CD4-positive, alpha-beta memory T cell (primary cell): ENCODE measurements around the gene PATE3. TPM values are rescaled to one million over a fixed set of nuclear protein-coding genes. Genes with fewer than 3 reads are reported as not detected.

Experiments
- CTCF ChIA-PET: fragments of 350-600 bp; sonication (Branson Sonifier 250); formaldehyde crosslinking; loops from one replicate; lab custom pipeline; 2021; ENCODE audit warnings: inconsistent platforms; ENCODE audit not compliant: partially characterized antibody; lab: Charles Lee
- POLR2A ChIA-PET: fragments of 350-600 bp; sonication (Branson Sonifier 250); formaldehyde crosslinking; loops from one replicate; lab custom pipeline; 2021; ENCODE audit not compliant: partially characterized antibody; lab: Charles Lee
- DNase-seq, 5 donors: peaks; one replicate each; pipeline versions ENCODE4 v3.0.0 to v3.0.0-alpha.2; 2020 to 2022; ENCODE audit warnings: mixed read lengths in 1 of 5
- H3K27ac ChIP-seq: one replicate; pipeline ENCODE4 v1.7.0; 2013; ENCODE audit warnings: low read depth, low read length
- H3K27me3 ChIP-seq: 2 replicates; pipeline ENCODE4 v1.7.0; 2013; ENCODE audit warnings: mild to moderate bottlenecking, low read length, moderate library complexity; ENCODE audit not compliant: insufficient read depth
- H3K36me3 ChIP-seq: 2 replicates; pipeline ENCODE4 v1.7.0; 2013; ENCODE audit warnings: mild to moderate bottlenecking, low read length, moderate library complexity; ENCODE audit not compliant: insufficient read depth
- H3K4me1 ChIP-seq: 2 replicates; pipeline ENCODE4 v1.7.0; 2013; ENCODE audit warnings: mild to moderate bottlenecking, low read length, moderate library complexity; ENCODE audit not compliant: insufficient read depth
- H3K4me3 ChIP-seq, 2 donors: one replicate each; pipeline ENCODE4 v1.7.0; 2013; ENCODE audit warnings: low read length in 2 of 2, mild to moderate bottlenecking in 1 of 2
- H3K9me3 ChIP-seq, 2 donors: one replicate each; pipeline ENCODE4 v1.7.0; 2013; ENCODE audit warnings: low read length in 2 of 2, control low read depth in 1 of 2; ENCODE audit not compliant: control insufficient read depth in 1 of 2
- H3K27ac Mint-ChIP-seq, 7 donors: one replicate each; pipeline ENCODE4 v1.8.0; 2020 to 2021; ENCODE audit warnings: mixed read lengths in 7 of 7, mild to moderate bottlenecking in 6 of 7, inconsistent platforms in 3 of 7, moderate library complexity in 3 of 7
- H3K27me3 Mint-ChIP-seq, 2 donors: one replicate each; pipeline ENCODE4 v1.8.0; 2020 to 2021; ENCODE audit warnings: mixed read lengths in 2 of 2
- H3K36me3 Mint-ChIP-seq, 2 donors: one replicate each; pipeline ENCODE4 v1.8.0; 2020 to 2021; ENCODE audit warnings: mixed read lengths in 2 of 2, inconsistent platforms in 1 of 2, mild to moderate bottlenecking in 1 of 2
- H3K4me1 Mint-ChIP-seq, 4 donors: one replicate each; pipeline ENCODE4 v1.8.0; 2020 to 2021; ENCODE audit warnings: mixed read lengths in 4 of 4, mild to moderate bottlenecking in 1 of 4
- H3K4me3 Mint-ChIP-seq, 8 donors: one replicate each; pipeline ENCODE4 v1.8.0; 2020 to 2021; ENCODE audit warnings: mixed read lengths in 8 of 8, mild to moderate bottlenecking in 7 of 8, moderate library complexity in 6 of 8, inconsistent platforms in 3 of 8
- H3K9me3 Mint-ChIP-seq, 8 donors: one replicate each; pipeline ENCODE4 v1.8.0; 2020 to 2021; ENCODE audit warnings: mixed read lengths in 8 of 8, mild to moderate bottlenecking in 5 of 8, inconsistent platforms in 3 of 8, moderate library complexity in 1 of 8
- intact Hi-C: fragments of 100-400 bp; cut with micrococcal nuclease; formaldehyde crosslinking; loops from one replicate; pipeline ENCODE4 v1.15.1; 2023
- polyA plus RNA-seq, 2 donors: library from polyadenylated mRNA; unstranded; fragments of 300-500 nt; fragmentation: Illumina TruSeq; gene quantifications; one replicate each; pipeline ENCODE4 v1.2.3, GENCODE V29; 2021
- total RNA-seq, 2 experiments: library from RNA; stranded (reverse); gene quantifications; one replicate each; pipeline ENCODE4 v1.2.3, GENCODE V29; 2021

The PATE3 gene
- total and polyA plus RNA-seq, 4 experiments from 2014 or later = not detected

DNA sequence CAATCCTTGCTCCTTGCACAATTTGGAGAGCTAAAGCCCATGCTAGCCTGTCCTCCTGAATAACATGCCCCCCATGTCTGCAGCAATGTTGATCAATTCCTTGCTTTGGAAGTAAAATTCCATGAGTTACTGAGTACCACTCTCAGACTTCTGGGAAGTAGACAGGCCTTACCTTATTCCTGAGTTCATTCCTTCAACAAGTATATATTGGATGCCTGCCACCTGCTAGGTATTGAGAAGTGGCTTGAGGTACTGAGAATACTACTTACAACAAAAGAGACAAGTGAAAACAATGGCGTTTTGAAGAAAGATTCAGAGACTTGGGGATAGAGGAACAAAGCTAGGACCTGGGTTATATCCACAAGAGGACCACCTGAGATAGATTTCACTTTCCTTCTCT, 21.7 kb upstream of the PATE3 start:
- no peaks in the 10 kb centered on the region for H3K36me3 Mint-ChIP-seq
- no peaks in the 10 kb centered on the region for H3K36me3 ChIP-seq
- H3K9me3 Mint-ChIP-seq = peaks cover 0 to 3% (median 0%) of the 10 kb centered on the region in 8 donors
- H3K27ac ChIP-seq = no peak overlapping the region
- H3K4me1 ChIP-seq = no peaks in the 10 kb centered on the region
- no peak for DNase-seq
- peaks cover 0 to 2% (median 0%) of the 10 kb centered on the region in 4 donors for H3K4me1 Mint-ChIP-seq
- no peaks in the 10 kb centered on the region for H3K27me3 ChIP-seq
- H3K27me3 Mint-ChIP-seq = peaks cover 3 to 12% of the 10 kb centered on the region in 2 donors
- CTCF ChIA-PET = no interaction called here
- POLR2A ChIA-PET = no interaction called here
- intact Hi-C loops = no loop called here
- no peak overlapping the region for H3K27ac Mint-ChIP-seq
- H3K9me3 ChIP-seq = no peaks in the 10 kb centered on the region
- no peak overlapping the region for H3K4me3 Mint-ChIP-seq
- no peak overlapping the region for H3K4me3 ChIP-seq

- Histone ChIP-seq H3K27ac (no peak overlapping the region), H3K4me1 (no peaks in the 10 kb centered on the region), H3K9me3 (no peaks in the 10 kb centered on the region), H3K36me3 (no peaks in the 10 kb centered on the region), H3K4me3 (no peak overlapping the region), H3K27me3 (no peaks in the 10 kb centered on the region)
- peaks cover 0 to 2% (median 0%) of the 10 kb centered on the region in 4 donors for H3K4me1 Mint-ChIP-seq
- DNase-seq = no peak
- H3K36me3 Mint-ChIP-seq = no peaks in the 10 kb centered on the region
- H3K27me3 Mint-ChIP-seq = peaks cover 6 to 14% of the 10 kb centered on the region in 2 donors
- ChIA-PET POLR2A (no interaction called here), CTCF (no interaction called here)
- H3K9me3 Mint-ChIP-seq = peaks cover 0 to 2% (median 0%) of the 10 kb centered on the region in 8 donors
- no peak overlapping the region for H3K4me3 Mint-ChIP-seq
- intact Hi-C loops = no loop called here
- no peak overlapping the region for H3K27ac Mint-ChIP-seq
These were observed 19.4 kb upstream of the PATE3 start for GRCh38 chr11:125768336-125769046.

- ChIA-PET CTCF (no interaction called here), POLR2A (no interaction called here)
- Mint-ChIP-seq H3K4me3 (no peak overlapping the region), H3K27ac (no peak overlapping the region), H3K9me3 (peaks cover 0 to 2% (median 0%) of the 10 kb centered on the region in 8 donors), H3K36me3 (no peaks in the 10 kb centered on the region), H3K27me3 (peaks cover 6 to 11% of the 10 kb centered on the region in 2 donors), H3K4me1 (peaks cover 0 to 2% (median 0%) of the 10 kb centered on the region in 4 donors)
- no peak for DNase-seq
- Histone ChIP-seq H3K27me3 (no peaks in the 10 kb centered on the region), H3K4me1 (no peaks in the 10 kb centered on the region), H3K36me3 (no peaks in the 10 kb centered on the region), H3K4me3 (no peak overlapping the region), H3K9me3 (no peaks in the 10 kb centered on the region), H3K27ac (no peak overlapping the region)
- intact Hi-C loops = no loop called here
These were observed 17.3 kb upstream of the PATE3 start for GRCh38 chr11:125770583-125770982.

GRCh38 chr11:125772834-125773505, 15.0 kb upstream of the PATE3 start:
- DNase-seq = no peak
- H3K27me3 ChIP-seq = no peaks in the 10 kb centered on the region
- H3K4me1 Mint-ChIP-seq = peaks cover 0 to 2% (median 0%) of the 10 kb centered on the region in 4 donors
- H3K36me3 Mint-ChIP-seq = no peaks in the 10 kb centered on the region
- peaks cover 0 to 2% (median 0%) of the 10 kb centered on the region in 8 donors for H3K9me3 Mint-ChIP-seq
- no peaks in the 10 kb centered on the region for H3K36me3 ChIP-seq
- ChIA-PET CTCF (no interaction called here), POLR2A (no interaction called here)
- H3K27ac ChIP-seq = no peak overlapping the region
- H3K4me1 ChIP-seq = no peaks in the 10 kb centered on the region
- peaks cover 9 to 11% of the 10 kb centered on the region in 2 donors for H3K27me3 Mint-ChIP-seq
- H3K4me3 Mint-ChIP-seq = no peak overlapping the region
- H3K4me3 ChIP-seq = no peak overlapping the region
- intact Hi-C loops = no loop called here
- no peak overlapping the region for H3K27ac Mint-ChIP-seq
- no peaks in the 10 kb centered on the region for H3K9me3 ChIP-seq

DNA sequence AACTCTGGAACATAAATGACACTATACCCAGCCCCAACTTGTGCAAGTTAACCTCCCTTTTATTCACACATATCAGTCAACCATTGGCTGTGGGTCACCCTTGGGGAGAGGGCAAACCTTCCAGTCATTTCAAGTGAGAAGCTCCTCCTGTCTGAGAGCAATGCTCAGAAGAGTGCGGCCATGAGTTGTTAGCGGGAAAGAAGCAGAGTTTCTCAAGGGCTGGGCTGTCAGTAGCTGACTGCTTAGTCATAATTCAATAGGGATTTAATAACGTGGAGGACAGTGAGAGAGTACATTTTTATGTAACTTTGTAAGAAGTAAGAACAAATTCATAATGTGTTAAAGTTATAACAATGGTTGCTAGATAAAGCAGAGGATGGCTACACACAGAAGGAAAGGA, 14.4 kb upstream of the PATE3 start:
- H3K27me3 ChIP-seq = no peaks in the 10 kb centered on the region
- ChIA-PET CTCF (no interaction called here), POLR2A (no interaction called here)
- no peaks in the 10 kb centered on the region for H3K4me1 ChIP-seq
- H3K36me3 ChIP-seq = no peaks in the 10 kb centered on the region
- peaks cover 7 to 12% of the 10 kb centered on the region in 2 donors for H3K27me3 Mint-ChIP-seq
- no peak overlapping the region for H3K4me3 ChIP-seq
- no peaks in the 10 kb centered on the region for H3K9me3 ChIP-seq
- H3K9me3 Mint-ChIP-seq = peaks cover 0 to 2% (median 0%) of the 10 kb centered on the region in 8 donors
- H3K27ac ChIP-seq = no peak overlapping the region
- H3K4me3 Mint-ChIP-seq = no peak overlapping the region
- intact Hi-C loops = no loop called here
- H3K36me3 Mint-ChIP-seq = no peaks in the 10 kb centered on the region
- H3K27ac Mint-ChIP-seq = no peak overlapping the region
- H3K4me1 Mint-ChIP-seq = peaks cover 0 to 2% (median 0%) of the 10 kb centered on the region in 4 donors
- no peak for DNase-seq

GRCh38 chr11:125777309-125777708, 10.6 kb upstream of the PATE3 start:
- POLR2A ChIA-PET = no interaction called here
- Histone ChIP-seq H3K27ac (no peak overlapping the region), H3K36me3 (no peaks in the 10 kb centered on the region), H3K9me3 (no peaks in the 10 kb centered on the region), H3K27me3 (no peaks in the 10 kb centered on the region), H3K4me1 (no peaks in the 10 kb centered on the region), H3K4me3 (no peak overlapping the region)
- CTCF ChIA-PET = no interaction called here
- Mint-ChIP-seq H3K4me1 (no peaks in the 10 kb centered on the region), H3K27ac (no peak overlapping the region), H3K4me3 (no peak overlapping the region), H3K36me3 (no peaks in the 10 kb centered on the region), H3K27me3 (peaks cover 13 to 17% of the 10 kb centered on the region in 2 donors), H3K9me3 (peaks cover 0 to 6% (median under 1%) of the 10 kb centered on the region in 8 donors)
- intact Hi-C loops = no loop called here
- no peak for DNase-seq

DNA sequence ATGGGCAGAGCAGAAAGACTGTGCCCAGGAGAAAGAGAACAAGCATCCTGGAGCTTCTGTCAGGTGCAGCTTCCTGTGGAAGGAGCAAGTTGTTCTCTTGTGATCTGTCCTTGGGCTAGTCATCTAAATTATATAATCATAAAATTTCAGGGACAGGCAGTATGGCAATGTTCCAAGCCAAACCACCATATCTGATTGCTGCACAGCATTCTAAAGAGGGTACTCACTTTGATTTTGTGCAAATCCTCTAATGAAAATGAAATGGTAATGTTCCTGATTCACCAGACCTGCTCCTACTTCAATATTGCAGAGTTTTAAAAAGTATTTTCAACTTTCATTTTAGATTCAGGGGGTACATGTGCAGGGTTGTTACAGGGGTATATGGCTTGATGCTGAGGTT, 9.2 kb upstream of the PATE3 start, which contains the start of gene PATE2:
TSS of gene PATE2 (minus strand) at position 101 of the 400 bp plus-strand sequence. CDS start at position 46, 55 bp downstream.
- no peaks in the 10 kb centered on the region for H3K4me1 Mint-ChIP-seq

More for the DNA sequence above, 9.2 kb upstream of the PATE3 start, which contains the start of gene PATE2:
- Mint-ChIP-seq H3K27ac (no peak within 1 kb of the TSS), H3K36me3 (no peaks in the 10 kb centered on the region), H3K27me3 (peaks cover 11 to 15% of the 10 kb centered on the region in 2 donors), H3K9me3 (peaks cover 0 to 10% (median 2%) of the 10 kb centered on the region in 8 donors), H3K4me3 (no peak within 1 kb of the TSS)
- Histone ChIP-seq H3K27ac (no peak within 1 kb of the TSS), H3K4me1 (no peaks in the 10 kb centered on the region), H3K27me3 (no peaks in the 10 kb centered on the region), H3K9me3 (no peaks in the 10 kb centered on the region), H3K4me3 (no peak within 1 kb of the TSS), H3K36me3 (no peaks in the 10 kb centered on the region)
- DNase-seq = no peak
- POLR2A ChIA-PET = no interaction called here
- intact Hi-C loops = no loop called here
- CTCF ChIA-PET = no interaction called here
